A549 (cell line): ENCODE results near the gene PCDHGB5.

Experiments used
- CTCF ChIP-seq: fragments of >200 bp; sonication (Bioruptor Twin); formaldehyde crosslinking; IDR thresholded peaks from 3 replicates; pipeline ENCODE4 v1.5.1; 2016
- EP300 ChIP-seq, 2 experiments: fragments of >200 bp; sonication (Bioruptor Twin); formaldehyde crosslinking; IDR thresholded peaks; 2 replicates in 1 of 2; 3 replicates in 1 of 2; pipeline ENCODE4 v1.6.1; 2016 to 2017
- ESRRA ChIP-seq: fragments of 150-350 bp; IDR thresholded peaks from 2 replicates; pipeline ENCODE4 v1.6.1; 2014; ENCODE audit warnings: mild to moderate bottlenecking, low read length, borderline replicate concordance
- JUN ChIP-seq, 2 experiments: fragments of >200 bp; sonication (Bioruptor Twin); formaldehyde crosslinking; IDR thresholded peaks; 2 replicates in 1 of 2; 3 replicates in 1 of 2; pipeline ENCODE4 v1.6.1; 2016 to 2017
- KDM1A ChIP-seq: fragments of 200-600 bp; sonication (generic); IDR thresholded peaks from 2 replicates; pipeline ENCODE4 v1.6.1; 2016; ENCODE audit warnings: low read depth, mild to moderate bottlenecking
- MAFK ChIP-seq: fragments of 450-650 bp; IDR thresholded peaks from 2 replicates; pipeline ENCODE4 v1.6.1; 2014; ENCODE audit not compliant: partially characterized antibody
- PBX3 ChIP-seq: IDR thresholded peaks from 2 replicates; pipeline ENCODE4 v1.6.1; 2012
- POLR2A ChIP-seq: IDR thresholded peaks from 2 replicates; pipeline ENCODE4 v1.6.1; 2012; ENCODE audit warnings: mild to moderate bottlenecking, low read length
- RAD21 ChIP-seq, 2 experiments: fragments of >200 bp in 1 of 2; sonication (Bioruptor Twin) in 1 of 2; formaldehyde crosslinking in 1 of 2; IDR thresholded peaks in 1 of 2; conservative IDR thresholded peaks in 1 of 2; 2 replicates in 1 of 2; 3 replicates in 1 of 2; pipeline ENCODE4 v1.6.1; 2012 to 2018; ENCODE audit warnings: inconsistent platforms in 1 of 2
- RCOR1 ChIP-seq: fragments of 150-350 bp; IDR thresholded peaks from 2 replicates; pipeline ENCODE4 v1.6.1; 2014; ENCODE audit warnings: antibody characterized with exemption, low read length, low read depth

DNA sequence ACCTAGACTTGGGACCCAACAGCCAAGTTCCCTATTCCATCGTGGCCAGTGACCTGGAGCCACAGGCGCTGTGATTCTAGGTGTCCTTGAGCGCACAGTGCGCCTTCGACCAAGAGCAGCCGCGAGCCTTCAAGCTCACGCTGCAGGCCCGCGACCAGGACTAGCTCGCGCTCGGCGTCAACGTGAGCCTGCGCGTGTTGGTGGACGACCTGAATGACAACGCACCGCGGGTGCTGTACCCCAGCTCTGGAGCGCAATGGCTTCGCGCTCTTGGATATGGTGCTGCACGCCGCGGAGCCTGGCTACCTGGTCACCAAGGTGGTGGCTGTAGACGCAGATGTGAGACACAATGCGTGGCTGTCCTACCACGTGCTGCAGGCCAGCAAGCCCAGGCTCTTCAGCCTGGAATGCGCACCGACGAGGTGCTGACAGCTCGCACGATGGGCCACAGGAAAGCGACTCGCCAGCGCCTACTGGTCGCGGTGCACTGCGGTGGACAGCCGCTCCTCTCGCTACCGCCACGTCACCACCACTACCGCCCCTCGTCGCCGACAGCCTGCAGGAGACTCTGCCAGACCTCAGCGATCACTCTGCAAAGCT is 43.9 kb downstream of the PCDHGB5 start:
- TF ChIP-seq PBX3 (no peak), EP300 (IDR thresholded peaks at IDR 0.05) (no peak), CTCF (no peak), POLR2A (no peak), KDM1A (no peak), JUN (IDR thresholded peaks at IDR 0.05) (no peak), ESRRA (no peak), MAFK (no peak), RAD21 (conservative IDR thresholded peaks at IDR 0.05 in 1 of 2, IDR thresholded peaks at IDR 0.05 in 1 of 2) (no peak), RCOR1 (no peak)
